WI38 (cell line): ENCODE results near the gene NCS1.

Experiments
- H3K4me3 ChIP-seq: 2 replicates; pipeline ENCODE4 v1.5.1; 2011; ENCODE audit warnings: low read depth, mild to moderate bottlenecking, control low read depth, low read length
- TF ChIP-seq, protein P1 (sequence below): IDR thresholded peaks from 2 replicates; pipeline ENCODE4 v1.5.1; 2012; ENCODE audit warnings: low read depth, mild to moderate bottlenecking, control low read depth, low read length

Gene NCS1

DNA sequence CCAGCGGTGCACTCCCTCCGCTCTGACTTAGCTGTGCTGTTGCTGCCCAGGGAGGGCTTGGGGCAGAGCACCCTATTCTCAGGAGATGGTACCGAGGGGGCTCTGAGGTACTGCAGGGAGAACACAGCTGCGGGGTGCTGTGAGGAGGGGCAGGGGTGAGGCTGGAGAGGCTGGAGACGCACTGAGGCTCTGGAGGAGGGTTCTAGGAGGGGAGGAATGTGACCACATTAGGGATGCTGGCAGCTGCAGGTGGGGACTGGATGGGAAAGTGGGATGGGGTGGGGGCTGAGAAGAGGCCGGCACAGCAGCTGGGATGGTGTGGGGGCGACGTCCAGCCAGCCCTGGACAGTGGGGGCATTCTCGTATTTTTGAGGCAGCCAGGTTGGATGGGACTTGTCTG is 20.9 kb downstream of the NCS1 start:
- TF ChIP-seq, protein P1, sequence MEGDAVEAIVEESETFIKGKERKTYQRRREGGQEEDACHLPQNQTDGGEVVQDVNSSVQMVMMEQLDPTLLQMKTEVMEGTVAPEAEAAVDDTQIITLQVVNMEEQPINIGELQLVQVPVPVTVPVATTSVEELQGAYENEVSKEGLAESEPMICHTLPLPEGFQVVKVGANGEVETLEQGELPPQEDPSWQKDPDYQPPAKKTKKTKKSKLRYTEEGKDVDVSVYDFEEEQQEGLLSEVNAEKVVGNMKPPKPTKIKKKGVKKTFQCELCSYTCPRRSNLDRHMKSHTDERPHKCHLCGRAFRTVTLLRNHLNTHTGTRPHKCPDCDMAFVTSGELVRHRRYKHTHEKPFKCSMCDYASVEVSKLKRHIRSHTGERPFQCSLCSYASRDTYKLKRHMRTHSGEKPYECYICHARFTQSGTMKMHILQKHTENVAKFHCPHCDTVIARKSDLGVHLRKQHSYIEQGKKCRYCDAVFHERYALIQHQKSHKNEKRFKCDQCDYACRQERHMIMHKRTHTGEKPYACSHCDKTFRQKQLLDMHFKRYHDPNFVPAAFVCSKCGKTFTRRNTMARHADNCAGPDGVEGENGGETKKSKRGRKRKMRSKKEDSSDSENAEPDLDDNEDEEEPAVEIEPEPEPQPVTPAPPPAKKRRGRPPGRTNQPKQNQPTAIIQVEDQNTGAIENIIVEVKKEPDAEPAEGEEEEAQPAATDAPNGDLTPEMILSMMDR = no peak
- H3K4me3 ChIP-seq = no peak overlapping the region

GRCh38 chr9:130193531-130194377 is 21.6 kb downstream of the NCS1 start:
- TF ChIP-seq, protein P1 = no peak
- H3K4me3 ChIP-seq = no peak overlapping the region

- TF ChIP-seq, protein P1 = no peak
- no peak overlapping the region for H3K4me3 ChIP-seq
Measured at GRCh38 chr9:130194378-130194932, 22.3 kb downstream of the NCS1 start.

- TF ChIP-seq, protein P1 = no peak
- no peak overlapping the region for H3K4me3 ChIP-seq
Measured at GRCh38 chr9:130195638-130196037, 23.4 kb downstream of the NCS1 start.

GRCh38 chr9:130196643-130197042 is 24.4 kb downstream of the NCS1 start:
- TF ChIP-seq, protein P1 = no peak
- H3K4me3 ChIP-seq = no peak overlapping the region

GRCh38 chr9:130197386-130197785 is 25.2 kb downstream of the NCS1 start:
- no peak overlapping the region for H3K4me3 ChIP-seq
- TF ChIP-seq, protein P1 = no peak

DNA sequence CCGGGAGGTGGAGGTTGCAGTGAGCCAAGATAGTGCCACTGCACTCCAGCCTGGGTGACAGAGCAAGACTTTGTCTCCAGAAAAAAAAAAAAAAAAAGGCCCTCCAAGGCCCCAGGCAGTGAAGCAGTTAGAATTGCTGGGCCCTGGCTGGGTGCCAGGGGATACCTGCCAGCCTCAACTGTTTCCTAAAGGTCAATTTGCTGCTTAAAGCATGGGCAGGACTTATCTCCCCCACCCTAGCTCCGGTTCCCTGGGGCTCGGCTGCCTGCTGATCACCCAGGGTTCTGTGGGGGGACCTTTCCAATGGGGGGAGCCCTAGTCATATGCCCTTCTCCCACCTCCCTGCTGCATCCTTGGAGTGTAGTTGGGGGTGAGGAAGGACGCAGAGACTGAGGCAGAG is 25.7 kb downstream of the NCS1 start:
- no peak overlapping the region for H3K4me3 ChIP-seq
- TF ChIP-seq, protein P1 = no peak
